Smooth muscle cell (in vitro differentiated cells): ENCODE measurements around the gene UBL7. TPM values are rescaled to one million over a fixed set of nuclear protein-coding genes. Genes with fewer than 3 reads are reported as not detected.

ENCODE experiments used
- DNase-seq: peaks from one replicate; lab custom pipeline; 2025; ENCODE audit not compliant: unreplicated experiment; lab: John Stamatoyannopoulos, UW
- H2AFZ ChIP-seq: fragments of 200-600 bp; sonication (generic); 2 replicates; pipeline ENCODE4 v1.6.0; 2016; ENCODE audit warnings: antibody characterized with exemption, low read depth, mild to moderate bottlenecking
- H3F3A ChIP-seq: fragments of 200-600 bp; sonication (generic); 2 replicates; pipeline ENCODE4 v1.6.0; 2017; ENCODE audit warnings: antibody characterized with exemption, low read depth
- H3K27ac ChIP-seq: fragments of 200-600 bp; sonication (generic); 2 replicates; pipeline ENCODE4 v1.5.1; 2016; ENCODE audit warnings: low read depth, mild to moderate bottlenecking
- H3K27me3 ChIP-seq: fragments of 200-600 bp; sonication (generic); 2 replicates; pipeline ENCODE4 v1.6.1; 2016; ENCODE audit warnings: low read depth, mild to moderate bottlenecking
- H3K36me3 ChIP-seq: fragments of 200-600 bp; sonication (generic); 2 replicates; pipeline ENCODE4 v1.5.1; 2016; ENCODE audit warnings: low read depth
- H3K4me1 ChIP-seq: fragments of 200-600 bp; sonication (generic); 2 replicates; pipeline ENCODE4 v1.5.1; 2016; ENCODE audit warnings: low read depth
- H3K4me2 ChIP-seq: fragments of 200-600 bp; sonication (generic); 2 replicates; pipeline ENCODE4 v1.6.0; 2016; ENCODE audit warnings: mild to moderate bottlenecking
- H3K4me3 ChIP-seq: fragments of 200-600 bp; sonication (generic); 2 replicates; pipeline ENCODE4 v1.5.1; 2016; ENCODE audit warnings: mild to moderate bottlenecking
- H3K79me2 ChIP-seq: fragments of 200-600 bp; sonication (generic); 2 replicates; pipeline ENCODE4 v1.6.0; 2016; ENCODE audit warnings: low read depth, mild to moderate bottlenecking
- H3K9ac ChIP-seq: fragments of 200-600 bp; sonication (generic); 2 replicates; pipeline ENCODE4 v1.6.0; 2016; ENCODE audit warnings: low read depth
- H3K9me3 ChIP-seq: fragments of 200-600 bp; sonication (generic); replicated peaks from 2 replicates; pipeline ENCODE4 v1.5.1; 2016; ENCODE audit warnings: low read depth
- H4K20me1 ChIP-seq: fragments of 200-600 bp; sonication (generic); 2 replicates; pipeline ENCODE4 v1.6.0; 2016; ENCODE audit warnings: low read depth
- WGBS: methylation state at CpG from one replicate; pipeline ENCODE4 v1.1.7; 2016; ENCODE audit warnings: low lambda C conversion rate; 5-methylcytosine and 5-hydroxymethylcytosine counted together
- polyA plus RNA-seq: library from polyadenylated mRNA; unstranded; fragments of >200 nt; fragmentation: Nextera tagmentation; extraction: Ambion mirVana; gene quantifications from 2 replicates; pipeline ENCODE4 v1.2.1, GENCODE V29; 2016
- total RNA-seq: library from RNA; depleted of rRNA; stranded (reverse); fragments of >200 nt; gene quantifications from 2 replicates; pipeline ENCODE4 v1.2.3, GENCODE V29; 2014
- TF ChIP-seq, protein P1 (sequence below): fragments of 200-600 bp; sonication (generic); IDR thresholded peaks from 2 replicates; pipeline ENCODE4 v1.5.1; 2017; ENCODE audit warnings: borderline replicate concordance, mild to moderate bottlenecking, antibody characterized with exemption; ENCODE audit not compliant: insufficient read depth, poor library complexity, severe bottlenecking

Gene UBL7
- total and polyA plus RNA-seq, 2 experiments from 2014 or later: 60.6 to 64.4 TPM

- WGBS: 86% methylated on average over 10 of the region's 10 CpGs
- Histone ChIP-seq H2AFZ (no peak overlapping the region), H3F3A (no peaks in the 10 kb centered on the region), H3K4me2 (peak overlapping the region; percentile 61), H3K27me3 (no peaks in the 10 kb centered on the region), H3K9ac (no peak overlapping the region), H3K9me3 (no peaks in the 10 kb centered on the region), H3K79me2 (no peaks in the 10 kb centered on the region), H3K4me3 (no peak overlapping the region), H3K36me3 (no peaks in the 10 kb centered on the region), H4K20me1 (no peaks in the 10 kb centered on the region), H3K27ac (peak overlapping the region; percentile 43), H3K4me1 (peaks cover 18% of the 10 kb centered on the region)
- no peak for DNase-seq
- TF ChIP-seq, protein P1, sequence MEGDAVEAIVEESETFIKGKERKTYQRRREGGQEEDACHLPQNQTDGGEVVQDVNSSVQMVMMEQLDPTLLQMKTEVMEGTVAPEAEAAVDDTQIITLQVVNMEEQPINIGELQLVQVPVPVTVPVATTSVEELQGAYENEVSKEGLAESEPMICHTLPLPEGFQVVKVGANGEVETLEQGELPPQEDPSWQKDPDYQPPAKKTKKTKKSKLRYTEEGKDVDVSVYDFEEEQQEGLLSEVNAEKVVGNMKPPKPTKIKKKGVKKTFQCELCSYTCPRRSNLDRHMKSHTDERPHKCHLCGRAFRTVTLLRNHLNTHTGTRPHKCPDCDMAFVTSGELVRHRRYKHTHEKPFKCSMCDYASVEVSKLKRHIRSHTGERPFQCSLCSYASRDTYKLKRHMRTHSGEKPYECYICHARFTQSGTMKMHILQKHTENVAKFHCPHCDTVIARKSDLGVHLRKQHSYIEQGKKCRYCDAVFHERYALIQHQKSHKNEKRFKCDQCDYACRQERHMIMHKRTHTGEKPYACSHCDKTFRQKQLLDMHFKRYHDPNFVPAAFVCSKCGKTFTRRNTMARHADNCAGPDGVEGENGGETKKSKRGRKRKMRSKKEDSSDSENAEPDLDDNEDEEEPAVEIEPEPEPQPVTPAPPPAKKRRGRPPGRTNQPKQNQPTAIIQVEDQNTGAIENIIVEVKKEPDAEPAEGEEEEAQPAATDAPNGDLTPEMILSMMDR: no peak
Measured at GRCh38 chr15:74400313-74400860, 60.6 kb downstream of the UBL7 start.

DNA sequence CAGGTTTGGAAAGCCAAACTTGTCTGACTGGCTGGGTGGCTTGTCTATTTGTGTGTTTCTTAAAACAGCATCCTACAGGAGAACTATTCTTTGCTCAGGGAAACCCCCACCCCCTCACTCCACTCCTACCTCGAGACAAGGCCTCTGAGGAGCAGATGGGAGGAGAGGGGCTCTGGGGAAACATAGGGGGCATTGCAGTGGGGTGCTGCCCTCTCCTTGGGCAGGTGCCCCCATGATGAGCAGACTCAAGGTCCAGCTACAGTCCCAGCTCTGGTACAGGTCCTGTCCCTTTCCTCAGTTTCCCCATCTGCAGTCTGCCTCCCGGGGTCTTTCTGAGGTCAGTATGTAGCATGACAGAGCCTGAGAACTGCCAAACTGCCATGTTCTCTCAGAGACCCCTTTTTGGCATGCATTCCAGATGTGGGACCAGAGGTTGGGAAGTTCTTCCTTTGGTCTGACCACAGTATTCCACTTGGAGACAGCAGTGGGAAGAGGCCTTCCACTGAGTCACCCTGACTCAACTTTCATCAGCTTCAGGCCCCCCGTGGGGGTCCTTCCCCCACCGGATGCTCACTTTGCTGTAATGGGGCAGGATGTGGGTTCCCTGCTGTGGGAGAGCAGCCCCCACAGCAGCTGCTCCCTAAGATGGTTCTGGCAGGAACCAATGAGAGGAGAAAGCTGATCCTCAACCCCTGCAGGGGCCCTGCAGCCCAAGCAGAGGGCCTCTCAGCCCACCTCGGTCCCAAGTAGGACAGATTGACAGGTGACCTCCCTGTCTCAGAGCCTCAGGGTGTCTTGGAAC is 61.2 kb downstream of the UBL7 start:
- peak overlapping the region; percentile 43 for H3K27ac ChIP-seq
- H3K9me3 ChIP-seq: no peaks in the 10 kb centered on the region
- H3F3A ChIP-seq: no peaks in the 10 kb centered on the region
- no peaks in the 10 kb centered on the region for H3K27me3 ChIP-seq
- H2AFZ ChIP-seq: no peak overlapping the region
- no peaks in the 10 kb centered on the region for H3K79me2 ChIP-seq
- no peaks in the 10 kb centered on the region for H3K36me3 ChIP-seq
- H3K4me2 ChIP-seq: peak overlapping the region; percentile 61
- DNase-seq: no peak
- no peak overlapping the region for H3K4me3 ChIP-seq
- no peaks in the 10 kb centered on the region for H4K20me1 ChIP-seq
- peak overlapping the region; percentile 61 for H3K9ac ChIP-seq
- peaks cover 18% of the 10 kb centered on the region for H3K4me1 ChIP-seq
- WGBS: 44% methylated on average over 5 of the region's 5 CpGs
- TF ChIP-seq, protein P1: no peak

GRCh38 chr15:74399100-74399499 is 61.9 kb downstream of the UBL7 start:
- Histone ChIP-seq H3K79me2 (no peaks in the 10 kb centered on the region), H3K27ac (peak overlapping the region; percentile 43), H3K27me3 (no peaks in the 10 kb centered on the region), H3K4me1 (peaks cover 18% of the 10 kb centered on the region), H3F3A (no peaks in the 10 kb centered on the region), H4K20me1 (no peaks in the 10 kb centered on the region), H2AFZ (no peak overlapping the region), H3K36me3 (no peaks in the 10 kb centered on the region), H3K4me2 (peak overlapping the region; percentile 61), H3K4me3 (no peak overlapping the region), H3K9me3 (no peaks in the 10 kb centered on the region), H3K9ac (no peak overlapping the region)
- DNase-seq: no peak
- TF ChIP-seq, protein P1: no peak
- 97% methylated on average over 3 of the region's 3 CpGs for WGBS

- Histone ChIP-seq H3K9me3 (no peaks in the 10 kb centered on the region), H3F3A (no peaks in the 10 kb centered on the region), H3K79me2 (no peaks in the 10 kb centered on the region), H3K36me3 (no peaks in the 10 kb centered on the region), H4K20me1 (no peaks in the 10 kb centered on the region), H2AFZ (no peak overlapping the region), H3K4me1 (peaks cover 18% of the 10 kb centered on the region), H3K4me2 (no peak overlapping the region), H3K27me3 (no peaks in the 10 kb centered on the region), H3K27ac (peak overlapping the region; percentile 94), H3K9ac (no peak overlapping the region), H3K4me3 (no peak overlapping the region)
- WGBS: 87% methylated on average over 5 of the region's 5 CpGs
- no peak for DNase-seq
- TF ChIP-seq, protein P1: no peak
Measured at GRCh38 chr15:74398183-74398582, 62.8 kb downstream of the UBL7 start.
